Activated T-helper 1 cell treated with Interleukin-2 at 50 U/mL for 16 hours (primary cell): Measurements from ENCODE around the gene DEFB121.
"Not testable (repeated sequence)": the region's sequence is repeated elsewhere in the genome, so short reads cannot be mapped to it uniquely, and the experiment has no call there.

Source experiments
- DNase-seq: peaks from one replicate; pipeline ENCODE4 v3.0.0-alpha.2; 2020; ENCODE audit warnings: low read depth

Gene DEFB121

GRCh38 chr20:31406115-31406514, at the start of gene DEFB121:
TSS of gene DEFB121 (minus strand) at chr20:31406215. CDS start at chr20:31406152, 63 bp downstream.
- DNase-seq, result no peak

GRCh38 chr20:31454361-31454760, 48.3 kb upstream of the DEFB121 start:
- DNase-seq, result no peak

DNA sequence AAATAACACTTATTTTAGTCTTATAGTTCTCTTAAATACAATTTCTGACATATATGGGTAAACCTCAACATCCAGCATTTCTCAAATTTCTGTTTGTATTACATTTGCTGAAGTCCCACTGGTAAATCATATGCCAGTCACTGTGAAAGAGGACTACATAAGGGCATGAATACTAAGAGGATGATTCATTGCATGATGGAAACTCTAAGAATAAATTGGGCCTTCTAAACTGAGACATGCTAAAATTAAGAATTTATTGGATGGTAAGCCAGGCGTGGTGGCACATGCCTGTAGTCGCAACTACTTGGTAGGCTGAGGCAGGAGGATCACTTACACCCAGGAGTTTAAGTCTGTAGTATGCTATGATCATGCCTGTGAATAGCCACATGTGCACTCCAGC, 46.6 kb upstream of the DEFB121 start:
- no peak for DNase-seq

DNA sequence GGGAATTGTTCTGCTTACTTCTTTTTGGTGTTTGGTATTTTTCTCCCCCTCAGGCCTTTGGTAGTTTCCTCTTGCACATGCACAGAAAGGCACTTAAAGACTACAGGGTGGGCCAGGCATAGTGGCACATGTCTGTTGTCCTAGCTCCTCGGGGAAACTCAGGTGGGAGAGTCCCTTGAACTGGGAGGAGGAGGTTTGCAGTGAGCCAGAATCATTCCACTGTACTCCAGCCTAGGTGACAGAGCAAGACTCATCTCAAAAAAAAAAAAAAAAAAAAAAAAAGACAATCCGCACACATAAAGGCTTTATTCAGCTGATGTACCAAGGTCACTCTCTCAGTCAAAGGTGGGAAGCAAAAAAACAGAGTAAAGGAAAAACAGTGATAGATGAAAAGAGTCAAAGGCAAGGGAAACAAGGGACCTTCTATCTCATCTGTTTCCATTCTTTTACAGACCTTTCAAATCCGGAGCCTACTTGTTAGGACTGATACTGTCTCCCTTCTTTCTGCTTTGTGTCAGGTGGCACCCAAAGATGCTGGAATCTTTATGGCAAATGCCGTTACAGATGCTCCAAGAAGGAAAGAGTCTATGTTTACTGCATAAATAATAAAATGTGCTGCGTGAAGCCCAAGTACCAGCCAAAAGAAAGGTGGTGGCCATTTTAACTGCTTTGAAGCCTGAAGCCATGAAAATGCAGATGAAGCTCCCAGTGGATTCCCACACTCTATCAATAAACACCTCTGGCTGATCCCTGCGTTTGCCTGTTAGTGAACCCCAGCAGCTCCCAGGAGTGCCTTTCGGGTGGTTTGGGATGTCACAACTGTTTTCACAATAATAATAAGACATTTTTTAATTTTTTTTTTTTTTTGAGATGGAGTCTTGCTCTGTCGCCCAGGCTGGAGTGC, 43.7 kb upstream of the DEFB121 start:
- DNase-seq, result no peak

DNA sequence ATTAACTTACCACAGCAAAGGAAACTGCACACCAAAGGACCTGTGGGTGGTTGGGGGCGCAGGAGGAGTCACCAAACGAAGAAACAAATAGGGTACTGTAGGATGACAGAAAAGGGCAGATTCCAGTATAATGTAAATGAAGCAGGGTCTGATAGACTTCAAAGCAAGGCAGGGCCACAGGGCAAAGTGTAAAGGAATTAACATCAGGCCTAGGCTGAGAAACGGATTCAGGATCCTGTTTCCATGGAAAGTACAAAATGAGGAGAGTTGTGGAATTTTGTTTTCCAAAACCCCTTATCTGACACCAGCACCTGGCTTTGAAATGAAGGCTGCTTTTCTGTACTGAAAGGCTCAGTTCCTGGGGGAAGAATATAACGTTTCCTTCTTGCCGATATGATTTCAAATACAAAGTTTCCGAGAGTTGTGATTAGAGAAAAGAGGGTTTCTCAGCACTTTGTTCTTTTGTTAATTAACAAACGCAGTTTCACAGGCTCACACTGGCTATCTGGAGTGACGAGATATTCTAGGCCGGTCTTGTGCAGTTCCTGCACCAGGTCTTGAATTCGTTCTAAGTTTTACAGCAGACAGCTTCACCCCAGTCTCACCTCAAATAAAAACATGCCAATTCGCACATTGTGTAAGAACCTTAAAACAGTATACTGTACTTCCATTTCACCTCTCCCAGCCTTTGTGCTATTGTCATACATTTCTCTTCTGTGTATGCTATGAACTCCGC, 40.2 kb upstream of the DEFB121 start:
- DNase-seq, result no peak

- no peak for DNase-seq
Observed at GRCh38 chr20:31440012-31440659, 34.1 kb upstream of the DEFB121 start, which contains the start of gene DEFB123. TSS of gene DEFB123 (plus strand) at chr20:31440632. CDS start at chr20:31440699, 67 bp downstream.

- DNase-seq, result no peak
Observed at GRCh38 chr20:31430568-31431115, 24.6 kb upstream of the DEFB121 start.

DNA sequence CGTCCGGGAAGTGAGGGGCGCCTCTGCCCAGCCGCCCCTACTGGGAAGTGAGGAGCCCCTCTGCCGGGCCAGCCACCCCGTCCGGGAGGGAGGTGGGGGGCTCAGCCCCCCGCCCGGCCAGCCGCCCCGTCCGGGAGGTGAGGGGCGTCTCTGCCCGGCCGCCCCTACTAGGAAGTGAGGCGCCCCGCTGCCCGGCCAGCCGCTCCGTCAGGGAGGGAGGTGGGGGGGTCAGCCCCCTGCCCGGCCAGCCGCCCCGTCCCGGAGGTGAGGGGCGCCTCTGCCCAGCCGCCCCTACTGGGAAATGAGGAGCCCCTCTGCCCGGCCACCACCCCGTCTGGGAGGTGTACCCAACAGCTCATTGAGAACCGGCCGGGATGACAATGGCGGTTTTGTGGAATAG, 21.6 kb upstream of the DEFB121 start:
- DNase-seq, result not testable (repeated sequence)

DNA sequence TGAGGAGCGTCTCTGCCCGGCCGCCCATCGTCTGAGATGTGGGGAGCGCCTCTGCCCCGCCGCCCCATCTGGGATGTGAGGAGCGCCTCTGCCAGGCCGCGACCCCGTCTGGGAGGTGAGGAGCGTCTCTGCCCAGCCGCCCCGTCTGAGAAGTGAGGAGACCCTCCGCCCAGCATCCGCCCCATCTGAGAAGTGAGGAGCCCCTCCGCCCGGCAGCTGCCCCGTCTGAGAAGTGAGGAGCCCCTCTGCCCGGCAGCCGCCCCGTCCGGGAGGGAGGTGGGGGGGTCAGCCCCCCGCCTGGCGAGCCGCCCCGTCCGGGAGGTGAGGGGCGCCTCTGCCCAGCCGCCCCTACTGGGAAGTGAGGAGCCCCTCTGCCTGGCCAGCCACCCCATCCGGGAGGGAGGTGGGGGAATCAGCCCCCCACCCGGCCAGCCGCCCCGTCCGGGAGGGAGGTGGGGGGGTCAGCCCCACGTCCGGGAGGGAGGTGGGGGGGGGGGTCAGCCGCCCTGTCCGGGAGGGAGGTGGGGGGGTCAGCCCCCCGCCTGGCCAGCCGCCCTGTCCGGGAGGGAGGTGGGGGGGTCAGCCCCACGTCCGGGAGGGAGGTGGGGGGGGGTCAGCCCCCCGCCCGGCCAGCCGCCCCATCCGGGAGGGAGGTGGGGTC, 21.0 kb upstream of the DEFB121 start:
- DNase-seq, result not testable (repeated sequence)

DNA sequence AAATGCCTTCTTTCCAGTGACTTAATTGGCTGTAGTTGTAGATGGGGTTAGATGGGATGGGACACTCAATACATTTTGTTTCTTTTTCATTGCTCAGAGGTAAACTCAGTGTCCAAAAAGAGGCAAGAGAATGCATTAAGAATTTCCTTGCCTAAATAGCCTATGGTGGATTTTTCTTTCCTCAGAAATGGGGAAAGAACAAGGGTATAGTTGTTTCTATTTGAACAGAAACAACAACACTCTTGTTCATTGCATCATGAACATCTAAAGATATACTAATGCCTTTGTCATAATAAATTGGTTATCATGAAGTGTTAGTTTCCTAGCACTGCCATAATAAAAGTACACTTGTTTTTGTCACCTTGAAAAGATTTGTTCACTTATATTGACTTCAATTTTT, 19.8 kb upstream of the DEFB121 start:
- DNase-seq, result no peak

DNA sequence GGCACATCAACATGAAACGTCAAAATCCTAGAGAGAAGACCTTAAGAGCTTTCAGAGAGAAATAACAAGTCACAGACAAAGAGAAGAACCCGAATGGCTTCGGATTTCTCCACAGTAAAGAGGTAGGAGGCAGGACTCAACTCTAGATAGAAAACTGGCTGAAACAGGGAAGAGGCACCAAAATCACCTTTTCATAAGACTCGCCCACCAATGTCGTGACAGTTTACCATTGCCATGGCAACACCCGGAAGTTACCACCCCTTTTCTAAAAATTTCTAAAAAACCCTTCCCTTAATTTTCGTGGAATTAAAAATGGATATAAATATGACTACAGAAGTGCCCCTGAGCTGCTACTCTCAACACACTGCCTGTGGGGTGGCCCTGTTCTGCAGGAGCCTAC, 12.3 kb upstream of the DEFB121 start:
- no peak for DNase-seq

GRCh38 chr20:31415653-31416052, 9.6 kb upstream of the DEFB121 start:
- DNase-seq, result no peak

DNA sequence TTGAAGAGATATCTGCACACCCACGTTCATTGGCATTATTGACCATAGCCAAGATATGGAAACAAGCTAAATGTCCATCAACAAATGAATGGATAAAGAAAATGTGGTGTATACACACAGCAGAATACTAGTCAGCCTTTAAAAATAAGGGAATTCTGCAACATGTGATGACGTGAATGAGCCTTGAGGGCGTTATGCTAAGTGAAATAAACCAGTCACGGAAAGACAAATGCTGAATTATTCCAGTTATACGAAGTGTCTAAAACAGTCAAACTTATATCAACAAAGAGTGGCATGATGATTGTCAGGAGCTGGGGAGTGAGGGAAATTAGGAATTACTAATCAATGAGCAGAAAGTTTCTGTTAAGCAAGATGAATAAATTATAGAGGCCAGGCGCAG, 8.4 kb upstream of the DEFB121 start:
- DNase-seq, result no peak

DNA sequence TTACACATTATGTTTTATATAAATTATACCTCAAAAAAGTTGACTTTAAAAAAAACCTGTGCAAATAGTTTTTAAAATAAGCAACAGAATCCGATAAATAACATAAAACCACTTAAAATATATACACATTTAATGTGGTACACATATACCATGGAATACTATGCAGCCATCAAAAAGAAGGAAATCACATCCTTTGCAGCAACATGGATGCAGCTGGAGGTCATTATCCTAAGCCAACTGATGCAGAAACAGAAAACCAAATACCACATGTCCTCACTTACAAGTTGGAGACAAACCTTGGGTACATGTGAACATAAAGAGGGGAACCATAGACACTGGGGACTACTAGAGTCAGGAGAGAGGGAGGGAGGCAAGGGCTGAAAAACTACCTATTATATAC, 4.0 kb upstream of the DEFB121 start:
- no peak for DNase-seq

DNA sequence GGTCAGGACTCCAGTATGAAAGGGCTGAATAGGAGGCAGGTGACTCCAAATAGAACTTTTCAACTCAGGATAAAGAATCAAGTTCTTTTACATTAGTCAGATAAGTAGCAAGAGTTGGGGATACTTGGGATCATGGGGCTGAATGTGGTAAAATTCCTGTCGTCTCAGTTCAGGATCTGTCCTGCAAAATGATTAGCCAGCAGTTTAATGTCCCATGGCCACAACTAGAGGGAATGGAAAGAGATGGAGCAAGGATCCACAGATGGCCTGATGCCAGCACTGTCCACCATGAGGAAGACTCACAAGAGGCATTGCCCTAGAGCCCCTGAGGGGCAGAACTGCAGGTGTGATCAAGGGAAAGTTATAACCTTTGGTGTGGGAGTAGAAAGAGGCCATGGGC, 2.1 kb downstream of the DEFB121 start:
- DNase-seq, result no peak

DNA sequence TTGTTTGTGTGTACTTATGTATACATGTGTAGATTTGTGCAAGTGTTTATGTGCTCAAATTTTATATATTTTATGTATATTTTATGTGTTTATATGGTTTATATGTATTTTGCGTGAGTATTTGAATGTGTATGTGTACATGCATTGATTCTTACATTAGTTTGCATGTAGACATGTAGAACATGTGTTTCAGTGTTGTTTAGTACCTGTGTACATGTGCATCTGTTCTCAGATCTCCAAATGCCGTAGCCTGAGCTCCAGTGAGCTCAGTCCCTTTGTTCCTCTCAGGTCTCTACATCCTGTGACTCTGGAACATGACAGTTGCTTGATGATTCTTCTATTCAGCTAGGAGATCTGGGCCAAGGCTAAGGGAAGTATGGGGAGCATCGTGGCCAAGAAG, 11.1 kb downstream of the DEFB121 start:
- DNase-seq, result no peak

DNA sequence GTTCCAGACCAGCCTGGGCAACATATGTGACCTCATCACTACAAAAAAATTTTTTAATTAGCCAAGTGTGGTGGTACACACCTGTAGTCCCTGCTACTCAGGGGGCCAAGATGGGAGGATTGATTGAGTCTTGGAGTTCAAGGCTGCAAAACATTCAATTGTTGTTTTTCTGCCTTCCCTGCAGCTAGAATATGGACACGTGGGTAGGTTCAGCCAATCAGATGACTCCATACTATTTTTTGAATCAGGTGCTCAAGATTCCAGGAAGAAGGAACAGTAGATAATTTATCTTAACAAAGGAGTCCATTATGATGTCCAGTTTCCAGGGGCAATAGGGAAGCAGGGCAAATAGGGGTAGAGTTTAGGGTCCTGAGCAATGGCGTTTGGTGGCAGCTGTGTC, 13.2 kb downstream of the DEFB121 start:
- no peak for DNase-seq

DNA sequence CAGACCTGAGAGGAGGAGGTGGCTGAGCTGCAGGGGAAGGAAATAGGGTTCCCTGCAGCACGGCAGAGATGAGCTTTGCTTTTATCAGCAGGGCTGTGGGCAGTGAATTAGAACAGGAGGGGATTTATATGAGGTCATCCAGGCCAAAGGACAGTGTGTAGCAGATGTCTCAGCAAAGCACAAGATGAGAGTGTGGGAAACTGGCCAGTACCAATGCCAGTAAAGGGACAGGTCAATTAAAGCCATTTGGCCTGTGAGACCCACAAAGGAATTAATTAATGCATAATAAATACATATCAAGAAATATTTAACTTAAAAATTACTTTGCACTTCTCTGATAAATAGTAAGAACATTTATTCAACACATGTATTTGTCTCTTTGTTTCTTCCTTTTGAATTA, 15.5 kb downstream of the DEFB121 start, which contains the start of gene DEFB119:
Gene DEFB119 (minus strand): TSS at position 101 of the 400 bp plus-strand sequence. CDS start 107 bp downstream, outside the sequence.
- no peak for DNase-seq

DNA sequence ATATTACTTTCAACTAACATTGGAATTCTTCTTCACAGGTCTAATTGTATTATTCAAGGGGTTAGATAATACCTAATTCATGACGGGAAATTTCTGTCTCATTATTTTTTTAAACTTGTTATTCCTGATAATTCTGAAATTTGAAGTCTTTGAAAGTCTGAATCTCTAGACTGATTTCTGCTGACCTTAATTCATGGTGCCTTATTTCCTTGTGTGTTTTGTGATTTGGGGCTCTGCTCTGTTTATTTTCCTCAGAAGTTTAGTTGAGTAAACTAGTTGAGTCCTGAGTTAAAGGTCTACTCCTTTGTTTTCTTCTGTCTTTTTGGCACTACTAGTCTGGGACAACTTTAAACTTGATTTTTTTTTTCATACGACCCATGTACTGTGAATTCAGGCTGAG, 31.7 kb downstream of the DEFB121 start:
- DNase-seq, result no peak

DNA sequence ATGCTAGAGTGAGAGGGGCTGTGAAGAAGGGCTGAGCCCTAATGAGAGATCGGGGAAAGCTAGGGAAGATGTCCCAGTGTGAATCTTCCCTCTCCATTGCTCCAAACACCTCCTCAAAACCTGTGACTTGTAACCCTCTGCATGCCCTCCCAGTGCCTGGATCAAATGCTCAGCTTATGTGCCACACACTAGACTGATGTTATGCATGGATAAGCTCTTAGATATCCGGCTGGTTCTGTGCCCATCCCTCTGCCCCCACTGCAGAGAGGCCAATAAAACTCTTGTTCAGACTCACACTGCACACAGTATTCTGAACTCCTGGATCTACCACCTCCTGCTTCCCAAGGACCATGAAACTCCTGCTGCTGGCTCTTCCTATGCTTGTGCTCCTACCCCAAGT, 37.7 kb downstream of the DEFB121 start, which contains the start of gene DEFB118:
Gene DEFB118 (plus strand): TSS at position 301 of the 400 bp plus-strand sequence. CDS start 50 bp downstream, at position 351.
- DNase-seq, result no peak

GRCh38 chr20:31364272-31364671, 41.7 kb downstream of the DEFB121 start:
- DNase-seq, result not testable (repeated sequence)
